ENCODE data around the gene DAP. TPM values are rescaled to one million over a fixed set of nuclear protein-coding genes. Genes with fewer than 3 reads are reported as not detected.

Gene DAP
- total RNA-seq, 1 experiment from 2014 or later, result 138 TPM

GRCh38 chr5:10712574-10713366 is 48.3 kb downstream of the DAP start:
- Mint-ChIP-seq H3K27ac (ENCODE audit: unreplicated experiment) (peak overlapping the region; percentile 45), H3K4me3 (ENCODE audit: low read depth, unreplicated experiment) (no peak overlapping the region), H3K4me1 (ENCODE audit: low read depth, unreplicated experiment) (peaks cover 30% of the 10 kb centered on the region), H3K9me3 (ENCODE audit: low read depth, unreplicated experiment) (peaks cover 6% of the 10 kb centered on the region), H3K27me3 (ENCODE audit: unreplicated experiment) (no peaks in the 10 kb centered on the region), H3K36me3 (ENCODE audit: insufficient read depth, unreplicated experiment) (peaks cover 21% of the 10 kb centered on the region)
- intact Hi-C loops (cut with micrococcal nuclease; ENCODE audit: unreplicated experiment), result no loop called here
- CTCF ChIA-PET, result no interaction called here
- TF ChIP-seq, protein P1, sequence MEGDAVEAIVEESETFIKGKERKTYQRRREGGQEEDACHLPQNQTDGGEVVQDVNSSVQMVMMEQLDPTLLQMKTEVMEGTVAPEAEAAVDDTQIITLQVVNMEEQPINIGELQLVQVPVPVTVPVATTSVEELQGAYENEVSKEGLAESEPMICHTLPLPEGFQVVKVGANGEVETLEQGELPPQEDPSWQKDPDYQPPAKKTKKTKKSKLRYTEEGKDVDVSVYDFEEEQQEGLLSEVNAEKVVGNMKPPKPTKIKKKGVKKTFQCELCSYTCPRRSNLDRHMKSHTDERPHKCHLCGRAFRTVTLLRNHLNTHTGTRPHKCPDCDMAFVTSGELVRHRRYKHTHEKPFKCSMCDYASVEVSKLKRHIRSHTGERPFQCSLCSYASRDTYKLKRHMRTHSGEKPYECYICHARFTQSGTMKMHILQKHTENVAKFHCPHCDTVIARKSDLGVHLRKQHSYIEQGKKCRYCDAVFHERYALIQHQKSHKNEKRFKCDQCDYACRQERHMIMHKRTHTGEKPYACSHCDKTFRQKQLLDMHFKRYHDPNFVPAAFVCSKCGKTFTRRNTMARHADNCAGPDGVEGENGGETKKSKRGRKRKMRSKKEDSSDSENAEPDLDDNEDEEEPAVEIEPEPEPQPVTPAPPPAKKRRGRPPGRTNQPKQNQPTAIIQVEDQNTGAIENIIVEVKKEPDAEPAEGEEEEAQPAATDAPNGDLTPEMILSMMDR (IDR thresholded peaks at IDR 0.05; ENCODE audit: unreplicated experiment), result no peak
- no TSS peak for BruUV-seq (replicated peaks)
- DNase-seq, result no peak

DNA sequence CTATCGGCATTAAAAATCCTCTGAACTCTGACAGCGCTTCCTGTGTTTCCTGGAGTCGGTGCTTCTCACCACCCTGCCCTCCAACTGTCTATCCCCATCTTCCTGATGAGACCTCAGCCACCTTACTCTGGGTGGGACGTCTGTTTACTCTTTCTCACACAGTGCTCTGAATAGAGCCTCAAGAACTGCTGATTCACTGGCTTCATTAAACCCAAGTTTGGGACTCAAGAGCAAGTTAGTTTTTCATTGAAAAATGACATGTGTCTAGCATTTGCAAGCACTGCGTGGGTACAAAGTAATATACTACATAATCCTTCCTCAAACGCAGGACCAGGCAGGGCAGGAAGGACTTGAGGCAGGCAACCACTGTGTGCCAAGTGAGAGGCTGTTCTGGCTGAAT is 49.5 kb downstream of the DAP start:
- intact Hi-C loops (cut with micrococcal nuclease; ENCODE audit: unreplicated experiment), result no loop called here
- Mint-ChIP-seq H3K4me3 (ENCODE audit: low read depth, unreplicated experiment) (no peak overlapping the region), H3K27ac (ENCODE audit: unreplicated experiment) (no peak overlapping the region), H3K4me1 (ENCODE audit: low read depth, unreplicated experiment) (peaks cover 38% of the 10 kb centered on the region), H3K36me3 (ENCODE audit: insufficient read depth, unreplicated experiment) (peaks cover 22% of the 10 kb centered on the region), H3K9me3 (ENCODE audit: low read depth, unreplicated experiment) (peaks cover 6% of the 10 kb centered on the region), H3K27me3 (ENCODE audit: unreplicated experiment) (no peaks in the 10 kb centered on the region)
- TF ChIP-seq, protein P1 (IDR thresholded peaks at IDR 0.05; ENCODE audit: unreplicated experiment), result no peak
- CTCF ChIA-PET, result no interaction called here
- BruUV-seq (replicated peaks), result no TSS peak
- no peak for DNase-seq

DNA sequence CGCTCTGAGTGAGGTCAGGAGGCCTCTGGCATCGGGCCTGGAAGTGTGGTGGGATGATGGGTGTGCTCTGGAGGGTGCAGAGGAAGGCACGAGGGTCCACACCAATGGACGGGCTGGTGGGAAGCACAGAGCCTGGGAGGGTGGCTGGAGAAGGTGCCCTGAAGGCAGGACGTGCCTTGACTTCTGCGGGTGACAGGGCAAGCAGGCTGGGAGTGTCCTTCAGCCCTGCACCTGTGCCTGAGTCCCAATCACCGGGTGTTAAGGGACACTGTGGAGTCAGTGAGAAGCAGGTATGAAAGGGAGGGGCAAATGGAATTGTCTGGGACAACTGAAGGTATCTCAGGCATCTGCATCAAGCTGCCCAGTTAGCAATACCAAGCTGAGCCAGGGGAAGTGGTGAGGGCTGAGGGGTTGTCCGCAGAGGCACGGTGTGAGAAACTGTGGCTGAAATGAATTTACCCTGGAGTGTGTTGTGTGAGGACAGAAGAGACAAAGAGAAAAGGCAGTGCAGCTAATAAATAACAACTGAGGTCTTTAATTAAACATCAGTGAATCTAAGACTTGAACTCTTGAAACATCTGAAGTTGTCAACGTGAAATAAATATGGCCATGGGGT is 50.4 kb downstream of the DAP start:
- Mint-ChIP-seq H3K9me3 (ENCODE audit: low read depth, unreplicated experiment) (peaks cover 6% of the 10 kb centered on the region), H3K27me3 (ENCODE audit: unreplicated experiment) (no peaks in the 10 kb centered on the region), H3K27ac (ENCODE audit: unreplicated experiment) (peak overlapping the region; percentile 16), H3K36me3 (ENCODE audit: insufficient read depth, unreplicated experiment) (peaks cover 22% of the 10 kb centered on the region), H3K4me3 (ENCODE audit: low read depth, unreplicated experiment) (no peak overlapping the region), H3K4me1 (ENCODE audit: low read depth, unreplicated experiment) (peaks cover 45% of the 10 kb centered on the region)
- no TSS peak for BruUV-seq (replicated peaks)
- CTCF ChIA-PET, result interaction anchor here (0.7 kb wide), 1 partner anchor 1133 kb away, joined by 3 read pairs; no protein-coding TSS in a partner anchor
- DNase-seq, result no peak
- TF ChIP-seq, protein P1 (IDR thresholded peaks at IDR 0.05; ENCODE audit: unreplicated experiment), result no peak
- intact Hi-C loops (cut with micrococcal nuclease; ENCODE audit: unreplicated experiment), result no loop called here

DNA sequence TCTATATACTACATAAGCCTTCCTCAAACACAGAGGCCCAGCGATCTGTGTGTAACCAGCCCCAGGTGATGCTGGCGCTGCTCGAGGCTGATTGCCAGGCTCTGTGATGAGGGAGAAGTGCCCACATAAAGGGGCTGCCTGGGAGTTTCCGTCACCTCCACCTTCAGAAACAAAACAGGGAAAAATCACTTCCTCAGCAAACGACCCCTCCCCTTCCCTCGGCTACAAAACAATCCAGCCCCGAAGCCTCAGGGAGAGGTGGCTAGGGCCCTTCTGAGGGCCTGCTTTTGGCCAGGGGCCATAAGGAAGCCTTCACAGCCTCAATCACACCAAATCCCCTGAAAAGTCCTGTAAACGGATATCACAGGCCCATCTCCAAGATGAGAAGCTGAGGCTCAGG is 51.1 kb downstream of the DAP start:
- BruUV-seq (replicated peaks), result no TSS peak
- DNase-seq, result no peak
- Mint-ChIP-seq H3K9me3 (ENCODE audit: low read depth, unreplicated experiment) (peaks cover 5% of the 10 kb centered on the region), H3K36me3 (ENCODE audit: insufficient read depth, unreplicated experiment) (peaks cover 22% of the 10 kb centered on the region), H3K27ac (ENCODE audit: unreplicated experiment) (no peak overlapping the region), H3K4me1 (ENCODE audit: low read depth, unreplicated experiment) (peaks cover 52% of the 10 kb centered on the region), H3K27me3 (ENCODE audit: unreplicated experiment) (no peaks in the 10 kb centered on the region), H3K4me3 (ENCODE audit: low read depth, unreplicated experiment) (no peak overlapping the region)
- CTCF ChIA-PET, result no interaction called here
- TF ChIP-seq, protein P1 (IDR thresholded peaks at IDR 0.05; ENCODE audit: unreplicated experiment), result no peak
- intact Hi-C loops (cut with micrococcal nuclease; ENCODE audit: unreplicated experiment), result no loop called here

Data from Calu3 (cell line).